Erythroblast (primary cell): ENCODE data around the gene FAM20C.

Experiments
- GATA1 ChIP-seq: IDR thresholded peaks from 2 replicates; pipeline ENCODE4 v1.6.1; 2011; ENCODE audit warnings: low read depth, mild to moderate bottlenecking, control low read depth, low read length, moderate library complexity
- POLR2A ChIP-seq: IDR thresholded peaks from 2 replicates; pipeline ENCODE4 v1.6.1; 2011; ENCODE audit warnings: mild to moderate bottlenecking, low read length

GRCh38 chr7:301291-302053 lies 109.1 kb downstream of the FAM20C start:
- TF ChIP-seq POLR2A (no peak), GATA1 (no peak)
